BLaER1 (cell line): Measurements from ENCODE around the gene BSX.
A peak's percentile ranks its signal among the peaks of the same experiment; 100 is the strongest.

Experiments
- H3K27ac ChIP-seq: shearing (Covaris generic); formaldehyde crosslinking; 2 replicates; pipeline ENCODE4 v1.8.1; 2022
- H3K27me3 ChIP-seq: shearing (Covaris generic); formaldehyde crosslinking; 2 replicates; pipeline ENCODE4 v1.8.1; 2022
- H3K36me3 ChIP-seq: shearing (Covaris generic); formaldehyde crosslinking; 2 replicates; pipeline ENCODE4 v1.8.1; 2022
- H3K4me1 ChIP-seq: shearing (Covaris generic); formaldehyde crosslinking; 2 replicates; pipeline ENCODE4 v1.8.1; 2022
- H3K4me2 ChIP-seq: shearing (Covaris generic); formaldehyde crosslinking; 2 replicates; pipeline ENCODE4 v1.8.1; 2022
- H3K4me3 ChIP-seq: shearing (Covaris generic); formaldehyde crosslinking; 2 replicates; pipeline ENCODE4 v1.8.1; 2022
- H3K9ac ChIP-seq: shearing (Covaris generic); formaldehyde crosslinking; 2 replicates; pipeline ENCODE4 v1.8.1; 2022
- H3K9me3 ChIP-seq: shearing (Covaris generic); formaldehyde crosslinking; 2 replicates; pipeline ENCODE4 v1.8.1; 2022
- H4K20me1 ChIP-seq: shearing (Covaris generic); formaldehyde crosslinking; 2 replicates; pipeline ENCODE4 v1.8.1; 2022
- Cebpa-rat ChIP-seq: shearing (Covaris generic); IDR thresholded peaks from 2 replicates; pipeline ENCODE4 v1.8.1; 2022

The BSX gene

DNA sequence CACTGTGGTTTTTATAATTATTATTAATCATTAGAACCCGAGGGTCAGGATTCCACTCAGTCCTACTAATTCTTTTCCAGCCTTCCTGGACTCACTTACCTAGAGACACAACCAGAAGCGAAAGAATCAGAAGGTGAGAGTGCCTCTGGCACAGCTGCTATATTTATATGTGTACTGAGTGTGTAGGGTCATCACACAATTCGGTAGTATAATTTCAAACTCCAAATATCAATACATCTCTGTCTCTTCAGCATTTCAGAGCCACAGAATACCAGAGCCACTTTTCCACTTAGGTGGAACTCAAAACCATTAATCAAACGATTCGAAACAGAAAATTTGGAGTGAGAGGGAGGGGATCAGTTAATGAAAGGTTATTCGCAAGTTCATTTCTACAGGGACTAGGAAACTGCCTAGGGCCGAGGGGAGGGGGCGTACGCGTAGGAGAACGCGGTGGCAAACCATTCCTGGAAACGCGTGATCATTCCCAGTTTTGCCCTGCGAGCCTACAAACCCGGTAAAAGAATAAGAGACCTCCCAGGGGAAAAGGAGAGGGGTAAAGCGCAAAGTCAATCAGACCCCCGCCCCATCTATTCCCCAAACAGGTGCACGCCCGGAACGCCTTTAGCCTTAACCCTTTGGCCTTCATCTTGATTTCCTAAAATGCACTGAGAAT, 5.4 kb downstream of the BSX start:
- Histone ChIP-seq H3K4me1 (no peaks in the 10 kb centered on the region), H3K27me3 (peaks cover 79% of the 10 kb centered on the region), H3K36me3 (no peaks in the 10 kb centered on the region), H3K4me2 (no peak overlapping the region), H4K20me1 (peaks cover 7% of the 10 kb centered on the region; the same call in 1 of the 2 replicates), H3K9ac (no peak overlapping the region), H3K27ac (no peak overlapping the region), H3K9me3 (peaks cover 54% of the 10 kb centered on the region), H3K4me3 (peak overlapping the region; percentile 36; the same call in 1 of the 2 replicates)
- no peak for TF ChIP-seq Cebpa-rat

GRCh38 chr11:122963961-122964360, 17.7 kb downstream of the BSX start:
- no peaks in the 10 kb centered on the region for H3K9me3 ChIP-seq
- no peak overlapping the region for H3K27ac ChIP-seq
- H3K4me2 ChIP-seq, result no peak overlapping the region
- H3K36me3 ChIP-seq, result no peaks in the 10 kb centered on the region
- H3K4me1 ChIP-seq, result no peaks in the 10 kb centered on the region
- H3K4me3 ChIP-seq, result no peak overlapping the region
- no peak for TF ChIP-seq Cebpa-rat
- no peak overlapping the region for H3K9ac ChIP-seq
- H4K20me1 ChIP-seq, result no peaks in the 10 kb centered on the region
- no peaks in the 10 kb centered on the region for H3K27me3 ChIP-seq

DNA sequence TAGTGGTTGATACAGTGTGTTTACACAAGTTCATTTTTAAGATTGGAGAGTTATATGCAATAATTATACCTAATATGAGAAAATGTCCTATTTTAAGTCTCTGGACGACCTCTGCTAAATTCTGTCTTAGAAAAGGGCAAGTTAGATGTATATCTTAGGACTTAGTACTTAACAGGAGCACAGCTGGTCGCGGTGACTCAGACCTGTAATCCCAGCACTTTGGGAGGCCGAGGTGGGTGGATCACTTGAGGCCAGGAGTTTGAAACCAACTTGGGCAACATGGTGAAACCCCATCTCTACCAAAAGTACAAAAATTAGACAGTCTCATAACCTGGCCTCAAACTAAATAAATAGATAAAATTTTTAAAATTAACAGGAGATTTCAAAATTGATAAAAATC, 27.2 kb downstream of the BSX start:
- TF ChIP-seq Cebpa-rat, result no peak
- Histone ChIP-seq H3K36me3 (no peaks in the 10 kb centered on the region), H4K20me1 (no peaks in the 10 kb centered on the region), H3K9ac (no peak overlapping the region), H3K27me3 (no peaks in the 10 kb centered on the region), H3K27ac (no peak overlapping the region), H3K4me2 (no peak overlapping the region), H3K9me3 (no peaks in the 10 kb centered on the region), H3K4me1 (0 out of 2 replicates have a peak, but pooled peaks cover 2% of the 10 kb centered on the region), H3K4me3 (no peak overlapping the region)

DNA sequence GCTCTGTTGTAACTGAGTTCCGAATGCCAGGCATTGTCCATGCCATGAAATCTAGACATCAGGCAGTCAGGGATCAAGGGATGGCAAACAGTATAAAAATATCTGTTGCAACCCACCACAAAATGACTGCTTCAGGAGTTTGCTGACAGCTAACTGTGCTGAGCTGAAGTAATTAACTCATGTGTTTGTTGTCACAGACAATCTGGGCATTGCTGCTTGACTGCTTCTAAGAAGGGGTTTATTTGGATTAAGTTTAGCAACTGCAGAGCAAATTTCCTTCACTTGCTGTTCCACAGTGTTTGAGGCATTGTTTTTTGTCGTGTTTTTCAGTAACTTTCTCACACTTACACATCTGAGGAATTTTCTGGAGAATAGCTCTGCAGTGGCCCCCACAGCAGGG, 30.4 kb downstream of the BSX start:
- H3K4me3 ChIP-seq, result no peak overlapping the region
- no peak overlapping the region for H3K4me2 ChIP-seq
- H3K4me1 ChIP-seq, result 0 out of 2 replicates have a peak, but pooled peaks cover 5% of the 10 kb centered on the region
- no peaks in the 10 kb centered on the region for H3K27me3 ChIP-seq
- H4K20me1 ChIP-seq, result no peaks in the 10 kb centered on the region
- H3K27ac ChIP-seq, result no peak overlapping the region
- H3K9me3 ChIP-seq, result no peaks in the 10 kb centered on the region
- H3K9ac ChIP-seq, result no peak overlapping the region
- no peaks in the 10 kb centered on the region for H3K36me3 ChIP-seq
- no peak for TF ChIP-seq Cebpa-rat

- no peaks in the 10 kb centered on the region for H3K27me3 ChIP-seq
- H3K4me3 ChIP-seq, result no peak overlapping the region
- TF ChIP-seq Cebpa-rat, result no peak
- no peaks in the 10 kb centered on the region for H3K4me1 ChIP-seq
- no peak overlapping the region for H3K27ac ChIP-seq
- no peaks in the 10 kb centered on the region for H3K9me3 ChIP-seq
- no peaks in the 10 kb centered on the region for H4K20me1 ChIP-seq
- H3K9ac ChIP-seq, result no peak overlapping the region
- H3K4me2 ChIP-seq, result no peak overlapping the region
- H3K36me3 ChIP-seq, result no peaks in the 10 kb centered on the region
Measured at GRCh38 chr11:122938557-122938956, 43.1 kb downstream of the BSX start.

GRCh38 chr11:122937983-122938382, 43.7 kb downstream of the BSX start:
- Histone ChIP-seq H3K27me3 (no peaks in the 10 kb centered on the region), H3K4me2 (no peak overlapping the region), H3K36me3 (no peaks in the 10 kb centered on the region), H3K27ac (no peak overlapping the region), H3K4me3 (no peak overlapping the region), H3K4me1 (no peaks in the 10 kb centered on the region), H3K9ac (no peak overlapping the region), H3K9me3 (no peaks in the 10 kb centered on the region), H4K20me1 (no peaks in the 10 kb centered on the region)
- no peak for TF ChIP-seq Cebpa-rat

DNA sequence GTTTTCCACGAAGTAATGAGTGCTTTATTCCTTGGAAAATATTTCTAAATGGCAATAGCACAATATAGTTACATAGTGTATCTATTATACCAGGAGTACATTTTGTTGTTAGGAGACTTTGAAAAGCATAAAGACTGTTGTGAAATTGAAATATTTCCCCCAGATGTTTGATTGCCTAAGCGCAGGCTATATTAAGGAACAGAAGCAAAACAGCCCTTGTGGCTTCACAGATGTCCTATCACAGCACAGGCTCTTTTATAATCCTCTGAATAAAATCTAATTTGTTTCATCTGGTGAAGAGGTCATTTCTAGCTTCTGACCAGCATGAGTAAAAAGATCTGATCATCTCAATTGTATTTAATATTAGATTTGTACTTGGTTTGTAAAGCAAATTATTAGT, 48.2 kb downstream of the BSX start:
- no peak overlapping the region for H3K4me3 ChIP-seq
- H3K27me3 ChIP-seq, result no peaks in the 10 kb centered on the region
- TF ChIP-seq Cebpa-rat, result no peak
- H3K27ac ChIP-seq, result no peak overlapping the region
- H3K9me3 ChIP-seq, result no peaks in the 10 kb centered on the region
- H3K4me2 ChIP-seq, result no peak overlapping the region
- H3K9ac ChIP-seq, result no peak overlapping the region
- no peaks in the 10 kb centered on the region for H4K20me1 ChIP-seq
- H3K4me1 ChIP-seq, result no peaks in the 10 kb centered on the region
- H3K36me3 ChIP-seq, result no peaks in the 10 kb centered on the region

- no peak overlapping the region for H3K4me2 ChIP-seq
- no peak overlapping the region for H3K4me3 ChIP-seq
- H3K9me3 ChIP-seq, result no peaks in the 10 kb centered on the region
- no peaks in the 10 kb centered on the region for H4K20me1 ChIP-seq
- TF ChIP-seq Cebpa-rat, result no peak
- H3K36me3 ChIP-seq, result no peaks in the 10 kb centered on the region
- H3K9ac ChIP-seq, result no peak overlapping the region
- H3K27me3 ChIP-seq, result no peaks in the 10 kb centered on the region
- H3K4me1 ChIP-seq, result no peaks in the 10 kb centered on the region
- no peak overlapping the region for H3K27ac ChIP-seq
Measured at GRCh38 chr11:122931510-122931909, 50.1 kb downstream of the BSX start.
